Upper lobe of right lung (tissue), 1 donor: ENCODE measurements around the gene ZBTB17. TPM values are rescaled to one million over a fixed set of nuclear protein-coding genes. Genes with fewer than 3 reads are reported as not detected.

Source experiments
- ATAC-seq: fragments of 200-7000 bp; cut with Tn5 transposase; one replicate; pipeline ENCODE4 v1.9.1; 2020; ENCODE audit warnings: mild to moderate bottlenecking, moderate library complexity
- DNase-seq: peaks from one replicate; pipeline ENCODE4 v3.0.0-alpha.2; 2020
- H3K27ac ChIP-seq: fragments of 200-600 bp; one replicate; pipeline ENCODE4 v1.8.0; 2022
- H3K27me3 ChIP-seq: fragments of 200-600 bp; one replicate; pipeline ENCODE4 v1.8.0; 2022; ENCODE audit warnings: mild to moderate bottlenecking
- H3K36me3 ChIP-seq: fragments of 200-600 bp; one replicate; pipeline ENCODE4 v1.8.0; 2022
- H3K4me1 ChIP-seq: fragments of 200-600 bp; one replicate; pipeline ENCODE4 v1.8.0; 2022
- H3K4me3 ChIP-seq: fragments of 200-600 bp; one replicate; pipeline ENCODE4 v1.8.0; 2022; ENCODE audit warnings: mild to moderate bottlenecking
- H3K9me3 ChIP-seq: fragments of 200-600 bp; one replicate; pipeline ENCODE4 v1.8.0; 2022
- CTCF ChIP-seq: fragments of 200-600 bp; IDR thresholded peaks from one replicate; pipeline ENCODE4 v1.8.0; 2022; ENCODE audit warnings: antibody characterized with exemption
- intact Hi-C: fragments of 100-400 bp; cut with DNase I; formaldehyde crosslinking; loops from one replicate; pipeline ENCODE4 v1.11.0; 2022
- total RNA-seq: library from RNA; stranded (reverse); fragmentation: NEBNext Ultra II Directional; extraction: Animal tissue kit (Norgen Biotek cat#: 25700); gene quantifications from one replicate; pipeline ENCODE4 v1.2.1, GENCODE V29; 2021
- donor health status: DM: no; HTN: yes; CAD: no; lungs with severe emphysema.

The ZBTB17 gene
- total RNA-seq, 1 donor from 2014 or later, result 42.3 TPM

GRCh38 chr1:15940110-15941043 lies 35.5 kb downstream of the ZBTB17 start:
- no peak for TF ChIP-seq CTCF
- Histone ChIP-seq H3K27me3 (no peaks in the 10 kb centered on the region), H3K36me3 (peaks cover 97% of the 10 kb centered on the region), H3K27ac (peak overlapping the region; percentile 65), H3K4me3 (no peak overlapping the region), H3K9me3 (no peaks in the 10 kb centered on the region), H3K4me1 (peaks cover 14% of the 10 kb centered on the region)
- intact Hi-C loops, result no loop called here
- no peak for ATAC-seq
- DNase-seq, result peak; percentile 21

GRCh38 chr1:15939181-15940109 lies 36.5 kb downstream of the ZBTB17 start:
- ATAC-seq (peak; percentile 55), DNase-seq (no peak)
- H3K4me3 ChIP-seq, result no peak overlapping the region
- H3K27me3 ChIP-seq, result no peaks in the 10 kb centered on the region
- intact Hi-C loops, result no loop called here
- TF ChIP-seq CTCF, result no peak
- peaks cover 98% of the 10 kb centered on the region for H3K36me3 ChIP-seq
- peaks cover 14% of the 10 kb centered on the region for H3K4me1 ChIP-seq
- peak overlapping the region; percentile 65 for H3K27ac ChIP-seq
- H3K9me3 ChIP-seq, result no peaks in the 10 kb centered on the region

- no peak for DNase-seq
- TF ChIP-seq CTCF, result no peak
- intact Hi-C loops, result no loop called here
- H3K4me3 ChIP-seq, result no peak overlapping the region
- peaks cover 14% of the 10 kb centered on the region for H3K4me1 ChIP-seq
- peak overlapping the region; percentile 65 for H3K27ac ChIP-seq
- H3K36me3 ChIP-seq, result peaks cover 98% of the 10 kb centered on the region
- ATAC-seq, result no peak
- no peaks in the 10 kb centered on the region for H3K27me3 ChIP-seq
- H3K9me3 ChIP-seq, result no peaks in the 10 kb centered on the region
These were observed 37.2 kb downstream of the ZBTB17 start for GRCh38 chr1:15938628-15939161.

- peak overlapping the region; percentile 28 for H3K27ac ChIP-seq
- no peaks in the 10 kb centered on the region for H3K27me3 ChIP-seq
- H3K36me3 ChIP-seq, result peaks cover 98% of the 10 kb centered on the region
- peaks cover 14% of the 10 kb centered on the region for H3K4me1 ChIP-seq
- no peak overlapping the region for H3K4me3 ChIP-seq
- no peak for ATAC-seq
- TF ChIP-seq CTCF, result no peak
- no peaks in the 10 kb centered on the region for H3K9me3 ChIP-seq
- intact Hi-C loops, result no loop called here
- DNase-seq, result peak; percentile 45
These were observed 38.2 kb downstream of the ZBTB17 start for GRCh38 chr1:15937706-15938168.

GRCh38 chr1:15937146-15937545 lies 38.8 kb downstream of the ZBTB17 start:
- Histone ChIP-seq H3K27me3 (no peaks in the 10 kb centered on the region), H3K36me3 (peaks cover 98% of the 10 kb centered on the region), H3K4me1 (peaks cover 14% of the 10 kb centered on the region), H3K4me3 (no peak overlapping the region), H3K27ac (peak overlapping the region; percentile 28), H3K9me3 (no peaks in the 10 kb centered on the region)
- peak; percentile 58 for DNase-seq
- intact Hi-C loops, result no loop called here
- TF ChIP-seq CTCF, result no peak
- ATAC-seq, result no peak
